T47D (cell line): ENCODE data around the gene OR4M1.
"Not testable (repeated sequence)": the region's sequence is repeated elsewhere in the genome, so short reads cannot be mapped to it uniquely, and the experiment has no call there.

ENCODE experiments used
- DNase-seq, 2 experiments: peaks; one replicate each; pipeline versions ENCODE4 v3.0.0 to v3.0.0-alpha.2; 2011 to 2012; ENCODE audit warnings: low read depth in 1 of 2, low spot score in 1 of 2
- JUND ChIP-seq: IDR thresholded peaks from 2 replicates; pipeline ENCODE4 v1.6.1; 2012; ENCODE audit warnings: low read depth
- in situ Hi-C: cut with HindIII; loops from 2 replicates; pipeline ENCODE4 v1.10.0; 2016; ENCODE audit warnings: low sequenced_read_pairs, low pct_unique_long_range_greater_than_20kb

Gene OR4M1

GRCh38 chr14:19799880-19800279 lies 26.6 kb downstream of the OR4M1 start:
- in situ Hi-C loops = no loop called here
- TF ChIP-seq JUND = no peak

GRCh38 chr14:19800282-19801117 lies 27.2 kb downstream of the OR4M1 start:
- TF ChIP-seq JUND = no peak
- DNase-seq = no peak
- in situ Hi-C loops = no loop called here

More at GRCh38 chr14:19799880-19800279, 26.6 kb downstream of the OR4M1 start:
- DNase-seq = no peak

GRCh38 chr14:19801118-19801464 lies 27.8 kb downstream of the OR4M1 start:
- in situ Hi-C loops = no loop called here
- no peak for TF ChIP-seq JUND
- DNase-seq = no peak

GRCh38 chr14:19803470-19803869 lies 30.2 kb downstream of the OR4M1 start, which contains the start of gene OR4N2:
TSS of gene OR4N2 (plus strand) at chr14:19803770. CDS start at chr14:19827449, 23,679 bp downstream.
- in situ Hi-C loops, DNase-seq: not testable (repeated sequence)

GRCh38 chr14:19813171-19813920 lies 40.0 kb downstream of the OR4M1 start:
- in situ Hi-C loops = not testable (repeated sequence)

GRCh38 chr14:19819879-19820278 lies 46.6 kb downstream of the OR4M1 start:
- DNase-seq, in situ Hi-C loops: not testable (repeated sequence)

More at GRCh38 chr14:19813171-19813920, 40.0 kb downstream of the OR4M1 start:
- not testable (repeated sequence) for DNase-seq

GRCh38 chr14:19821016-19821415 lies 47.7 kb downstream of the OR4M1 start:
- in situ Hi-C loops, DNase-seq: not testable (repeated sequence)

- TF ChIP-seq JUND = no peak
- DNase-seq = no peak
- in situ Hi-C loops = no loop called here
Observed at GRCh38 chr14:19823178-19823577, 49.9 kb downstream of the OR4M1 start.

- in situ Hi-C loops = no loop called here
- DNase-seq = no peak
- no peak for TF ChIP-seq JUND
Observed at GRCh38 chr14:19823765-19824164, 50.5 kb downstream of the OR4M1 start.

GRCh38 chr14:19827626-19828244 lies 54.4 kb downstream of the OR4M1 start:
- in situ Hi-C loops, DNase-seq: not testable (repeated sequence)

- in situ Hi-C loops = no loop called here
- no peak for DNase-seq
- TF ChIP-seq JUND = no peak
Observed at GRCh38 chr14:19828314-19828713, 55.0 kb downstream of the OR4M1 start.
